GM18867 (cell line): ENCODE measurements around the gene LCE1E.

Experiments used
- ATAC-seq: cut with Tn5 transposase; IDR thresholded peaks from one replicate; pipeline ENCODE4 v1.9.1; 2021; ENCODE audit warnings: mild to moderate bottlenecking, moderate library complexity; ENCODE audit not compliant: unreplicated experiment

The LCE1E gene

GRCh38 chr1:152786077-152786476 is at the start of gene LCE1E:
LCE1E (plus strand) TSS chr1:152786257; CDS start chr1:152787300, 1,043 bp downstream.
- no peak for ATAC-seq

- no peak for ATAC-seq
Measured at GRCh38 chr1:152737997-152738396, 48.1 kb upstream of the LCE1E start.

- ATAC-seq = no peak
Measured at GRCh38 chr1:152739841-152740240, 46.2 kb upstream of the LCE1E start.

- ATAC-seq = no peak
Measured at GRCh38 chr1:152741656-152742055, 44.4 kb upstream of the LCE1E start.

GRCh38 chr1:152743371-152744145 is 42.5 kb upstream of the LCE1E start:
- no peak for ATAC-seq

GRCh38 chr1:152745289-152745704 is 40.8 kb upstream of the LCE1E start:
- no peak for ATAC-seq

- no peak for ATAC-seq
Measured at GRCh38 chr1:152745765-152746444, 40.2 kb upstream of the LCE1E start.

- no peak for ATAC-seq
Measured at GRCh38 chr1:152747831-152748230, 38.2 kb upstream of the LCE1E start.

- no peak for ATAC-seq
Measured at GRCh38 chr1:152752225-152752624, 33.8 kb upstream of the LCE1E start.

- ATAC-seq = no peak
Measured at GRCh38 chr1:152753586-152753985, 32.5 kb upstream of the LCE1E start.

- ATAC-seq = no peak
Measured at GRCh38 chr1:152756872-152757271, 29.2 kb upstream of the LCE1E start.

- no peak for ATAC-seq
Measured at GRCh38 chr1:152757747-152758146, 28.3 kb upstream of the LCE1E start, which contains the start of gene KPRP. KPRP (plus strand) TSS chr1:152758025; CDS start chr1:152759589, 1,564 bp downstream.

GRCh38 chr1:152758636-152759035 is 27.4 kb upstream of the LCE1E start:
- ATAC-seq = no peak

GRCh38 chr1:152759453-152760173 is 26.4 kb upstream of the LCE1E start:
- ATAC-seq = no peak

GRCh38 chr1:152760551-152761190 is 25.4 kb upstream of the LCE1E start:
- no peak for ATAC-seq

- ATAC-seq = no peak
Measured at GRCh38 chr1:152761609-152762213, 24.3 kb upstream of the LCE1E start.

- ATAC-seq = no peak
Measured at GRCh38 chr1:152768847-152769533, 17.1 kb upstream of the LCE1E start.

- ATAC-seq = no peak
Measured at GRCh38 chr1:152770411-152770810, 15.6 kb upstream of the LCE1E start.

GRCh38 chr1:152774875-152775274 is 11.2 kb upstream of the LCE1E start, which contains the start of gene LCE1F:
LCE1F (plus strand) TSS chr1:152775140; CDS start chr1:152776372, 1,232 bp downstream.
- ATAC-seq = no peak

- no peak for ATAC-seq
Measured at GRCh38 chr1:152776361-152776760, 9.7 kb upstream of the LCE1E start.
